A673 (cell line): ENCODE measurements around the gene GAGE10. TPM values are rescaled to one million over a fixed set of nuclear protein-coding genes. Genes with fewer than 3 reads are reported as not detected.

Experiments used
- BruUV-seq: library from RNA; stranded (reverse); fragments of 400-500 nt; replicated peaks from 2 replicates; lab custom pipeline; 2021; lab: Mats Ljungman, UMichigan
- CTCF ChIA-PET: fragments of 300-600 bp; sonication (Branson Sonifier 250); formaldehyde crosslinking; loops from one replicate; lab custom pipeline; 2022; ENCODE audit warnings: antibody characterized with exemption; lab: Charles Lee
- POLR2A ChIA-PET: fragments of 300-600 bp; sonication (Branson Sonifier 250); formaldehyde crosslinking; loops from one replicate; lab custom pipeline; 2022; ENCODE audit warnings: antibody characterized with exemption; ENCODE audit not compliant: low non-redundant PET; lab: Charles Lee
- DNase-seq: peaks from one replicate; pipeline ENCODE4 v3.0.0-alpha.2; 2015; ENCODE audit warnings: low spot score
- H3K27ac ChIP-seq: fragments of 200-600 bp; sonication (generic); 2 replicates; pipeline ENCODE4 v1.5.1; 2016; ENCODE audit warnings: mixed run types, low read depth, mild to moderate bottlenecking, mixed read lengths, antibody characterized with exemption, low read length; ENCODE audit not compliant: poor library complexity, severe bottlenecking
- H3K27me3 ChIP-seq: fragments of 200-600 bp; sonication (generic); replicated peaks from 2 replicates; pipeline ENCODE4 v1.6.1; 2017; ENCODE audit warnings: mixed run types, low read depth, mild to moderate bottlenecking, mixed read lengths, antibody characterized with exemption, low read length; ENCODE audit not compliant: insufficient read depth, poor library complexity
- H3K36me3 ChIP-seq: fragments of 200-600 bp; sonication (generic); 2 replicates; pipeline ENCODE4 v1.6.1; 2016; ENCODE audit warnings: mixed run types, mild to moderate bottlenecking, mixed read lengths, antibody characterized with exemption, low read length; ENCODE audit not compliant: insufficient read depth, poor library complexity, severe bottlenecking
- H3K4me1 ChIP-seq: fragments of 200-600 bp; sonication (generic); 2 replicates; pipeline ENCODE4 v1.6.1; 2017; ENCODE audit warnings: mixed run types, mild to moderate bottlenecking, mixed read lengths, antibody characterized with exemption, low read length; ENCODE audit not compliant: insufficient read depth, poor library complexity, severe bottlenecking
- H3K4me3 ChIP-seq: fragments of 200-600 bp; sonication (generic); 2 replicates; pipeline ENCODE4 v1.5.1; 2016; ENCODE audit warnings: low read depth, mixed run types, mild to moderate bottlenecking, mixed read lengths, low read length; ENCODE audit not compliant: poor library complexity, severe bottlenecking
- H3K9me3 ChIP-seq: fragments of 200-600 bp; sonication (generic); 2 replicates; pipeline ENCODE4 v1.6.1; 2016; ENCODE audit warnings: mixed run types, low read depth, mild to moderate bottlenecking, mixed read lengths, antibody characterized with exemption, low read length; ENCODE audit not compliant: poor library complexity, severe bottlenecking
- CTCF ChIP-seq: fragments of 300-800, 200-600 bp; sonication (generic); conservative IDR thresholded peaks from 2 replicates; pipeline ENCODE4 v1.5.1; 2017; ENCODE audit warnings: low read depth, mild to moderate bottlenecking, antibody characterized with exemption, low read length, moderate library complexity, mixed read lengths
- EZH2 ChIP-seq: fragments of 200-600 bp; sonication (generic); IDR thresholded peaks from 2 replicates; pipeline ENCODE4 v1.6.1; 2017; ENCODE audit warnings: borderline replicate concordance, low read depth, mild to moderate bottlenecking, mixed read lengths, antibody characterized with exemption, low read length; ENCODE audit not compliant: poor library complexity, severe bottlenecking
- intact Hi-C: fragments of 100-400 bp; cut with micrococcal nuclease; formaldehyde crosslinking; loops from one replicate; pipeline ENCODE4 v1.10.0; 2022; ENCODE audit not compliant: unreplicated experiment
- total RNA-seq: library from RNA; stranded (reverse); gene quantifications from 2 replicates; pipeline ENCODE4 v1.2.3, GENCODE V29; 2021

Gene GAGE10
- total RNA-seq, 1 experiment from 2014 or later, result not detected

DNA sequence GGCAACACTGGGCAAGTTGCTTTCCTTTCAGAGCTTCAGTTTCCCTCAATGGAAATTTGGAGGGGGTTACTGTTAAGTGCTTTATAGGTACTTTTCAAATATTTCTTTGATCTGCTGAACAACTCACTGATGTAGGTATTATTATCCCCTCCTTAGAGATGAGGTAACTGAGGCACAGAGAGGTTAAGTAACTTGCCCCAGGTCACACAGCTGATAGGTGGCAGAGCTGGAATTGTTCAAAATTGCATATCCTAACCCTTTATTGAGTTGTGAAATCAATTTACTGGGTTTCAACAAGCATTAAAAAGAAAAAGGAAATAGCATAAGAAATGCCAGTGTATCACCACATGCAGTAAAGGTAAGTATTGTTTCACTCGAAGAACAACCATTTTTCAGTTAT is 27.2 kb upstream of the GAGE10 start:
- H3K27ac ChIP-seq, result no peak overlapping the region
- no peak for DNase-seq
- no TSS peak for BruUV-seq
- H3K27me3 ChIP-seq, result no peaks in the 10 kb centered on the region
- H3K36me3 ChIP-seq, result no peaks in the 10 kb centered on the region
- no peak overlapping the region for H3K4me3 ChIP-seq
- intact Hi-C loops, result no loop called here
- no peak for TF ChIP-seq EZH2
- no peak for TF ChIP-seq CTCF
- ChIA-PET CTCF (no interaction called here), POLR2A (no interaction called here)
- H3K4me1 ChIP-seq, result peaks cover 5% of the 10 kb centered on the region
- H3K9me3 ChIP-seq, result no peaks in the 10 kb centered on the region

DNA sequence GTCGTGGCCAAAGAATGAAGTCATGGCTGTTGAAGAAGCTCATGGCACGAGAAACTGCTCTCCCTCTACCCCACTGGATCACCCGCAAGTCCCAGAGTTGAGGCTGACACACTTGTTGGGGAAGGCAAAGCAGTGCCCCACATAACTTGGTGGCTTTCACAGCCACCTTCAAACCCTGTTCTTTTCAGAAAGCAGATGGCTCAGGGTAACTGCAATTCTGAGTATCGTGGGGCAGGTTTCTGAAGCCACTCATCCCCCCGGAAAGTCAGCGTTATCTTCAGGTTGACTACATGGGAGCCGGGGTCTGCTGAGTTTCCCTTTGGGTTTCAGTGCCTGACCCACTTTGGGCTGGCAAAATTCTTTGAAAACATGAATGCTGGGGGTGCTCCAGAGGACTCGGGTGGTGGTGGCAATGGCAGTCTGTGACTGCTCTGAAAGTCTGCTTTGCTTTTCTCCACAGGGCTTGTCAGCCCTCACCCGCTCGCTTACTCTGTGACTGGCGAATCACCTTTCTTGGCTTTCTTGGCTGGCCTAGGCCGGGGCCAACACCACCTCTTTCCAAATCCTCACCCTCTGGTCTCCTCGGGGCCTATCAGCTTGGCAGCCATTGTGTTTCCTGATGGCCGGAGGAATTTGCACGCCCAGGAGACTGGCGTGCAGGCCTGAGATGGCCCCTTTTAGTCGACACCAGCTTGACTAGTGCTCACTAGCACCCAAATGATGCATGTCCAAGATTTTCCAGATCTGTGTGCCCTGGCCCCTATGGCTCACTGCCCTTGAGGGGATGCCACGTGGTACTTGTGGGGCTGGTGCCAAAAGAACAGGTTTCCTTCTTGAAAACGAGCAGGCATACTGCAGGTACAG is 26.5 kb upstream of the GAGE10 start:
- intact Hi-C loops, result no loop called here
- Histone ChIP-seq H3K27me3 (no peaks in the 10 kb centered on the region), H3K9me3 (no peaks in the 10 kb centered on the region), H3K36me3 (no peaks in the 10 kb centered on the region), H3K4me1 (peaks cover 3% of the 10 kb centered on the region), H3K4me3 (no peak overlapping the region), H3K27ac (no peak overlapping the region)
- no TSS peak for BruUV-seq
- POLR2A ChIA-PET, result no interaction called here
- CTCF ChIA-PET, result no interaction called here
- no peak for TF ChIP-seq CTCF
- TF ChIP-seq EZH2, result no peak
- DNase-seq, result no peak

DNA sequence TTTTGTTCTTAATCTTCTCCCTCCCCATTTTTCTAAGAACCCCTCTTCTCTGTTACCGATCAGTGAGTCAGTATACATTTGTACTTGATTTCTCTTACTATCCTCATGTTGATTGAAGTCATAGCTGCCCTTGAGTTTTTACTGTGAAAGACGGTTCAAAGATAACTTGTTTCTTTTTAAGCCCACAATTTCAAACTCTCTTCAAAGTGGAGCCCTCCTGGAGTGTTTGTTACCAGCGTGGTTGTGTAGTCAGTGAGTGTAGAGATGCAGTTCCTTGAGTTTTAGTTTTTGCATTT is 26.0 kb upstream of the GAGE10 start:
- POLR2A ChIA-PET, result no interaction called here
- no peak for DNase-seq
- BruUV-seq, result no TSS peak
- H3K4me3 ChIP-seq, result no peak overlapping the region
- H3K4me1 ChIP-seq, result no peaks in the 10 kb centered on the region
- CTCF ChIA-PET, result no interaction called here
- intact Hi-C loops, result no loop called here
- H3K9me3 ChIP-seq, result no peaks in the 10 kb centered on the region
- no peak for TF ChIP-seq EZH2
- TF ChIP-seq CTCF, result no peak
- H3K27ac ChIP-seq, result no peak overlapping the region
- no peaks in the 10 kb centered on the region for H3K36me3 ChIP-seq
- H3K27me3 ChIP-seq, result no peaks in the 10 kb centered on the region
